ENCODE measurements around the gene PCDHA6. TPM values are rescaled to one million over a fixed set of nuclear protein-coding genes. Genes with fewer than 3 reads are reported as not detected.
A peak's percentile ranks its signal among the peaks of the same experiment; 100 is the strongest.
"Not testable (repeated sequence)": the region's sequence is repeated elsewhere in the genome, so short reads cannot be mapped to it uniquely, and the experiment has no call there.

The PCDHA6 gene
- total and polyA plus RNA-seq, 2 of the 8 experiments (the other 6 are each of a cell fraction or from before 2014, with no cell fraction given): 0.71 to 7.1 TPM

- H2AFZ ChIP-seq (ENCODE audit: low read length); H3K79me1 ChIP-seq (ENCODE audit: low read depth, low read length); H3K23me2 ChIP-seq (ENCODE audit: low read depth, low read length); H3K4ac ChIP-seq (replicated peaks; ENCODE audit: insufficient read length, low read depth, low read length); POLR2A ChIA-PET (ENCODE audit: partially characterized antibody); H2BK15ac ChIP-seq (ENCODE audit: low read length); H3K36me3 ChIP-seq (ENCODE audit: control insufficient read depth in 2 of 4, insufficient read depth in 4 of 4, low read length in 3 of 4); H2BK5ac ChIP-seq (ENCODE audit: low read depth, low read length); H3K23ac ChIP-seq (ENCODE audit: insufficient read length); H2BK20ac ChIP-seq (ENCODE audit: low read length); H4K91ac ChIP-seq (replicated peaks; ENCODE audit: insufficient read length, low read length); H4K5ac ChIP-seq (ENCODE audit: insufficient read length, low read depth, low read length); H2BK12ac ChIP-seq (ENCODE audit: low read depth, low read length); H2AK5ac ChIP-seq (ENCODE audit: low read depth, low read length); H3K9ac ChIP-seq (replicated peaks in 1 of 4; ENCODE audit: extremely low read depth in 1 of 4, low read depth in 3 of 4, low read length in 3 of 4); H4K20me1 ChIP-seq (replicated peaks in 1 of 2; ENCODE audit: control insufficient read depth in 1 of 2, insufficient read depth in 2 of 2, low read length in 2 of 2); H3K4me1 ChIP-seq (replicated peaks in 1 of 4; ENCODE audit: control insufficient read depth in 3 of 4, insufficient read depth in 4 of 4, low read length in 3 of 4); H3K56ac ChIP-seq (replicated peaks; ENCODE audit: insufficient read length, low read depth, low read length); H3K79me2 ChIP-seq (ENCODE audit: control insufficient read depth in 1 of 2, insufficient read depth in 2 of 2, low read length in 2 of 2); H2BK120ac ChIP-seq (replicated peaks; ENCODE audit: low read depth, low read length); H4K8ac ChIP-seq (ENCODE audit: extremely low read depth, insufficient read depth, low read length); H3K27ac ChIP-seq (ENCODE audit: low read depth, low read length); H3K18ac ChIP-seq (ENCODE audit: extremely low read depth, low read length); H3K27me3 ChIP-seq (replicated peaks in 1 of 4; ENCODE audit: control insufficient read depth in 3 of 4, extremely low read depth in 1 of 4, insufficient read depth in 3 of 4, low read length in 3 of 4); H3K14ac ChIP-seq (ENCODE audit: insufficient read length): not testable (repeated sequence)
- CTCF ChIA-PET (ENCODE audit: partially characterized antibody): interaction anchor here (1.1 to 2.2 kb wide), 7 partner anchors 8 to 217 kb away, joined by 3 to 6 read pairs (median 4); partner anchors contain the start of genes PCDHA11, PCDHA5 and PCDHB1
- FAIRE-seq (peak; percentile 62), DNase-seq (ENCODE audit: low read depth in 1 of 2, low spot score in 2 of 2) (peak in 1 of 2 experiments; percentile 59)
- H3K4me3 ChIP-seq (ENCODE audit: extremely low read depth in 1 of 4, insufficient read depth in 2 of 4, low read depth in 3 of 4, low read length in 4 of 4): peak overlapping the region in 1 of 4 experiments; percentile 59; a peak in 2 of 8 replicates
- H3K4me2 ChIP-seq (ENCODE audit: insufficient read depth in 1 of 2, low read depth in 2 of 2, low read length in 2 of 2): peak overlapping the region in 1 of 2 experiments; percentile 59; a peak in 1 of 4 replicates
- WGBS, 2 experiments (ENCODE audit: extremely low coverage in 1 of 2, insufficient coverage in 1 of 2, insufficient read length in 1 of 2, insufficient replicate concordance in 2 of 2, low coverage in 1 of 2, low lambda C conversion rate in 2 of 2, missing lambda C conversion rate in 1 of 2): 86% methylated on average over 25 of the region's 38 CpGs; no CpG with 5 or more reads in 1 of the 2 experiments
- peaks cover 0 to 21% of the 10 kb centered on the region in 2 experiments; a peak in 2 of 4 replicates for H3K9me3 ChIP-seq (ENCODE audit: insufficient read depth in 2 of 2, low read depth in 1 of 2, low read length in 1 of 2)
Observed at GRCh38 chr5:140834439-140835008, 6.8 kb downstream of the PCDHA6 start.
